GM08714 (cell line): ENCODE data around the gene RTP5.
A peak's percentile ranks its signal among the peaks of the same experiment; 100 is the strongest.

Source experiments
- H3K4me3 ChIP-seq: fragments of 200-500 bp; sonication (Bioruptor generic); 2 replicates; pipeline ENCODE4 v1.5.1; 2014; ENCODE audit warnings: mild to moderate bottlenecking, low read length, inconsistent platforms
- ZNF274 ChIP-seq: IDR thresholded peaks from 2 replicates; pipeline ENCODE4 v1.6.1; 2012; ENCODE audit warnings: mild to moderate bottlenecking, low read depth, low read length

Gene RTP5

DNA sequence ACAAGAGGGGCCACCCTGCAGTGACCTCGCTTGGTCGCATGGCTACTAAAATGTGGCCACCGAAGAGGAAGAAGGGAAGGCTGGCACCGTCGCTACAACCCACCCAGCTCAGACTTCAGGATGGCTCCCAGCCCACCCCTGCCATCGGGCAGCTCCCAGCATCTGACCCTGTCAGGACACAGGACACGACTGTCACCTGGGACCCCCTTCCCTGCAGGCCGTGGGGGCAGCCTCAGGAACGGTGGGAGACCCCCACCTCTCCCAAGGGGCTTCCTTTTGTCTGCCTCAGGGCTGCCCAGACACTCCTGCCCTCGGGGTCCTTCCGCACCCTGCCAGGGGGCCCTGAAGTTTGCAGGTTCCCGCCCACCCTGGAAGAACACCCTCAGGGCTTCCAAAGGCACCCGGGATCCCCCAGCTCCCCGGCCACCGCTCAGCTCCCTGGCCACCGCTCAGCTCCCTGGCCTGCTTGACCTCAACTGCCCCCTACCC is 7.7 kb downstream of the RTP5 start:
- no peak overlapping the region for H3K4me3 ChIP-seq
- no peak for TF ChIP-seq ZNF274

DNA sequence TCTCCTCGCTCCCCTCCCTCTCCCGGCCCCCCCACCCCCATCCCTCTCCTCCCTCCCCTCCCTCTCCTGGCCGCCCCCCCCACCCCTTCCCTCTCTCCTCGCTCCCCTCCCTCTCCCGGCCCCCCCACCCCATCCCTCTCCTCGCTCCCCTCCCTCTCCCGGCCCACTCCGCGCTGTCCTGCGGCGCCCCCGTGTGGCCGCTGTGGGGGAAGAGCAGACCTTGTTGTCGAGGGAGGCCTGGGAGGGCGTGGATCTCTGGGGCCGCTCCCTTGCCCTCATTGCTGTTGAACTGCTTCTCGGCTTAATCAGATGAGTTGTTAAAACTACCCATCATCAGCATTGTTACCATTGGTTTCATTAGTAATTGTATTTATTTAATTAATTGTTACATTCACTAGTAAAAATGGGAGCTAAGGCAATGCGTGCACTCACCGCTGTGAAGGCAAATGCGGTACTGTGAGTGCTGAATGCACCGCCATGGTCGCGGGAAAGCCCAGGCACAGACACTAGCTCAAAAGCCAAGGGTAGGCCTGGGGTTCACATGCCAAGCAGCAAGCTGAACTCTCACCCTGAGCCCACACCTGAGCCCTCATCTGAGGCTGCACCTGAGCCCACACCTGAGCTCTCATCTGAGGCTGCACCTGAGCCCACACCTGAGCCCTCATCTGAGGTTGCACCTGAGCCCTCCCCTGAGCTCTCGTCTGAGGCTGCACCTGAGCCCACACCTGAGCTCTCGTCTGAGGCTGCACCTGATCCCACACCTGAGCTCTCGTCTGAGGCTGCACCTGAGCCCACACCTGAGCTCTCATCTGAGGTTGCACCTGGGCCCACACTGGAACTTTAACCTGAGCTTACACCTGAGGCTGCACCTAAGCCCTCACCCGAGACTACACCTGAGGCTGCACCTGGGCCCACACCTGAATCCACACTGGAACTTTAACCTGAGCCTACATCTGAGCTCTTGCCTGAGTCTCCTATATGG is 8.8 kb downstream of the RTP5 start:
- TF ChIP-seq ZNF274, result no peak
- H3K4me3 ChIP-seq, result no peak overlapping the region

DNA sequence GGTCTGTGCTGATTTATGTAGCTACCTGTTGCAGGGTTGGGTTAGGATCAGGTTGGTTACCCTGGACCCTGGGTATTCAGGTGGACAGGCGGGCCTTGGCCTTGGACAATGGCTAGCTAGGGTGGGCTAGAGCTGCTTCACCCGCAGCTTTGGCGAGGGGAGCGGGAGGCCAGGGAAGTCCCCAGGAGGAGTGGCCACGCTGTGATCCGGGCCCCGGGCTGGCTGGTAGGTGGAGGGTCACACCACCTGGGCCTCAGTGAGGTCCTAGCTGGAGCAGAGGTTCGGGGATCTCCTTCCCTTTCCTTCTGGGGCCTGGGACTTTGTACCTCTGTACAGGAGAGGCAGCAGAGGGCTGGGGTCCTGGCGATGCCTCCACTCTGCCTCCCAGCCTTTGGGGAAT is 9.8 kb downstream of the RTP5 start:
- H3K4me3 ChIP-seq, result no peak overlapping the region
- TF ChIP-seq ZNF274, result no peak

DNA sequence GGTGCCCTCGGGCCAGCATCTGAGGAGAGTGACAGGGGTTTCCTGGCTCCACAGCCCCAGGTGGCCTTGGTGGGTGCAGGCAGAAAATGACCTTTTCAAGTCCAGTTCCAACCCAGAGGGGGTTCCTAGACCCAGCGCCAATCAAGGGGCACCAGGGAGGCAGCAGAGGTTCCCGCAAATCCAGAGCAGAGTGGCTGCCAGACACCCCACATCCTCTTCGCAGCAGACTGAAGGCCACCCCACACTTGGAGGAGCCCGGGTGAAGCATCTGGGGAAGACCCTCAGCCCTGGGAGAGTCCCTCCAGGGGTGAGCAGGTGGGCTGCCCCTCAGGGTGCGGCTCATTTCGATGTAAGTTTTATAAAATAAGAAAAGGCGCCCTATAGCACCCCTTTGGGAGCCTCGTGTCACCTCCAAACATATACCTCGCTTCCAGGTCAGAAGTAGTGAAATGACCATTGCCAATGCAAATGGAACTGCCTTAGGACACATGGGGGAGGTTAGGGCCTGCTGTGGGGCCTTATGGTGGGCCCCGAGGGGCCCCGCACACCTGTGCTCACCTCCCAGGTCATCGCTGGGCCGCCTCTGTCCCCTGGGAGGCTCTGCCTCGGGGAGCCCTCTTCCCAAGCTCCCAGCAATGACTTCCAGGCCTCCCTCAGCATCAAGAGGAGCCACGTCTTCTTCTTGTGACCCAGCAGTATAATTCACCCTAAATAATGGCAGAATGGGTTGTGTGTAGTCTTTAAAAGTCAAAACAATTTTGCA is 11.0 kb downstream of the RTP5 start:
- no peak for TF ChIP-seq ZNF274
- H3K4me3 ChIP-seq, result peak overlapping the region; percentile 62; the same call in 1 of the 2 replicates

DNA sequence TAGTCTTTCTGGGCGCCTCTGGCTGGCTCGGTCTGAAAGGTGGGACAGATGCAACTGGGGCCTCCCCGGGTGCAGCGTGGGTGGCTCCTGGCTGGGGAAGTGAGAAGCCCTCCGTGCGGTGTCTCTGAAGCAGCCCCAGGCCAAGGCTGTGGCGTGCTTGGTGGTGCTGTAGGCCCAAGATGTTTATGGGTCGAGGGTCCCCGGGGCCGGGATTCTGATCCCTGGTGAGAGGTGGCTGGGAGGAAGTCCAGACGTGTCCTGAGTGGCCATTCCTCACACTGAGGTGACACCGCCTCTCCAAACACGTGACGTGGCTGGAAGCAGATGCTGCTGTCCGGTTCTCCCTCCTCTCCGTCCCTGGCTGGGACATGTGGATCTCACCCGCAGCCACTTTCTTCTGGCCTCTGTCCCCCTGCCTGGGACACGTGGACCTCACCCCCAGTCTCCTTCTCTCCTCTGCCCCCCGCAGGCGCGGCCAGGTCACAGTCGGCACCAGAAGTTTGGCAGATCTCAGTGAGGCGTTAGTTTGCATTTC is 12.6 kb downstream of the RTP5 start:
- peak overlapping the region; percentile 49; the same call in 1 of the 2 replicates for H3K4me3 ChIP-seq
- TF ChIP-seq ZNF274, result no peak

DNA sequence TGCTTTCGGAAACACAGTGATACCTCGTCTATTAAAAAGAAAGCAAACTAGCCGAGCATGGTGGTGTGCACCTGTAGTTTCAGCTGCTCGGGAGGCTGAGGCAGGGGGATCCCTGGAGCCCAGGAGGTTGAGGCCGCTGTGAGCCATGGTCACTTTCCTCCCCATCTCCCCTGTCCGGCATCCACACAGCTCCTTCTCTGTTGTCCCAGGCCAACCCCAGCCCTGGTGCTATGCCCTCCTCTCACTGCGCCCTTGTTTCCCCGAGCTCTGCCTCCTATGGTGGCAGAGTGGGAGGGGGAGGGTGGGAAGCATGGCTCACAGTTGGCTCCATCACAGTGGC is 15.4 kb downstream of the RTP5 start:
- no peak overlapping the region for H3K4me3 ChIP-seq
- TF ChIP-seq ZNF274, result no peak

DNA sequence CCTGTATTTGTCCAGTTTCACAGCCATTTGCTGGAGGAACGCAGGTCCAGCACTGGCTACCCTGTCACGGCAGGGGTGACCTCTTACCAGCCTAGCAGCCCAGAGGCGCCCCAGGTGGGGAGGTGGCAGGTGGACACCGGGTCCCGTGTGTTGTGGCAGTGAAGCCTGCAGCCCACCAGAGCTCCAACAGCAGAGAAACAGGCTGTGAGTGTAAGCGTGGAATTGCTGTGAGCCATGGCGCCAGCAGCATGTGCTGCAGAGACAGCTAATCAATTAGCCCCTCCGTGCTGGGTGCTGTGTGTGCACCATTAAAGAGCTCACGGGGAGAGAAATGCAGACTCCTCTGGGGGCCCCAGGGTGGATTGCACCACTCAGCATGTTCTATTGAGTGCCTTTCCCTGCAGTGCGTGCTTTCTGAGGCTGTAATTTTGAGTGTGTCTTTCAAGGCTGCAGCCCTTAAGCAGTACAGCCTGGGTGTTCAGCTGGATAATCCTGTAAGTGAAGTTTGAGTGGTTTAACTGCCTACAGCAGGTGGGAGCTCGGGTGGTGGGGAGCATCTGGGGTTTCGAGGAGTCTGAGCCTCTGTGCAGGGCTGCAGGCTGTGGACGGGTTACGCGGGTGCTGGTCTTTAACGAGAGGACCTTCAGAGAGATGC is 15.9 kb downstream of the RTP5 start:
- TF ChIP-seq ZNF274, result no peak

DNA sequence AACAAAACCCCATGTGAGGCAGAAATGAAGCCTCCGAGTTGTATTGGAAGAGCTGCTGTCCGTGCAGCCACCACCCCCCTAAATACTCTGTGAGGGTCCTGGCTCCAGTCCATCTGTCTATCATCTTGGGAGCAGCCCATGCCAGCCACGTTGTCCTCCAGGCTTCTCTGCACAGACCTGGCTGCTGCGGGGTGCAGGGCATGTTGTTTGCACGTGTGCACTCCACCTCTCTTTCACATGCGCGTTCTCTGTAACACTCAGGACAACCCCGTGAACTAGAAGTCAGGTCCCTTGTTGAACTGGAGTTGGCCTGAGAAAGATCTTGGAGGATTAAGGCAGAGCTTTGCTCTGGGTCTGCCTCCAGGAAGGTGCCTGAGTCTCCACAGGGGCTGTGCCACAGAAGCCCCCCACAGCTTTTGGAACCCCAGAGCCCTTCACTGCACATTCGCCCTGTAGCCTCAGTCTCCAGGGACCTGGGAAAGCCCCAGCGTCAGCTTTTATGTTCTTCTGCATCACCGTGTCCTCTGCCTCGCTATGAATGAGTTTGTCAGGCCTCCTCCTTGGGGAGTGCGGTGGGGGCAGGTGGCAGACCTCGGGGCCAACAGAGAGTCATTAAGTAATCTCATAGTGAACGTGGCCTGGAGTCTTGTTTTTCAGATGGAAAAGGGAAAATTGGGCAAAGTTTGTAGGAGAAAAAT is 16.6 kb downstream of the RTP5 start:
- H3K4me3 ChIP-seq, result no peak overlapping the region
- TF ChIP-seq ZNF274, result no peak

More for the DNA sequence above, 15.9 kb downstream of the RTP5 start:
- H3K4me3 ChIP-seq, result no peak overlapping the region

DNA sequence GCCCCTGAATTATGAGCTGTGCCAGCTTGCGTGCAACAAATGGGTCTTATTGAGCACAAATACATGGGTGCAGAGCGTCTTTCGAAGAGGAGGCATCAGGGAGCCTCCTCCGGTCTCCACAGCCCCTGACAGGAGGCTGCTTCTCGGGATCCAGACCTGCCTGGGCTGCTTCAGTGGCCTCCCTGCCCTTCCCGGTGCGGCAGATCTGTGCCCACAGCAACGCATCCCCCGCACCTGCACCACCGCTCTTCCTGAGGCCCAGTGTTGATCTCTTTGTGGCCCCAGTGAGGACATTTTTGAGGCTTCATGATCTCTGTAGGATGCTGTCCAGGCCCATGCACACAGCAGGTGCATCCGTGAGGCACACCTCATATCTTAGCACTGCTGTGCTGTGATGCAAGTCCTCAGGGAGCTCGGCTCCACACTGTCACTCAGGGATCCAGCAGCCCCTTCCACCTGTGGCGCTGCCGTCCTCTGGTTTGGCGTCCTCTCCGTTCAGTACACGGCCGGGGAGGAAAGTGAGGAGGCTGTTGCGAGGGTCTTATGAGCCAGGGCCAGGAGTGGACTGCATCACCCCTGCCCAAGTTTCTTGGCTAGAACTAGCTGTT is 17.4 kb downstream of the RTP5 start:
- no peak for TF ChIP-seq ZNF274
- no peak overlapping the region for H3K4me3 ChIP-seq

DNA sequence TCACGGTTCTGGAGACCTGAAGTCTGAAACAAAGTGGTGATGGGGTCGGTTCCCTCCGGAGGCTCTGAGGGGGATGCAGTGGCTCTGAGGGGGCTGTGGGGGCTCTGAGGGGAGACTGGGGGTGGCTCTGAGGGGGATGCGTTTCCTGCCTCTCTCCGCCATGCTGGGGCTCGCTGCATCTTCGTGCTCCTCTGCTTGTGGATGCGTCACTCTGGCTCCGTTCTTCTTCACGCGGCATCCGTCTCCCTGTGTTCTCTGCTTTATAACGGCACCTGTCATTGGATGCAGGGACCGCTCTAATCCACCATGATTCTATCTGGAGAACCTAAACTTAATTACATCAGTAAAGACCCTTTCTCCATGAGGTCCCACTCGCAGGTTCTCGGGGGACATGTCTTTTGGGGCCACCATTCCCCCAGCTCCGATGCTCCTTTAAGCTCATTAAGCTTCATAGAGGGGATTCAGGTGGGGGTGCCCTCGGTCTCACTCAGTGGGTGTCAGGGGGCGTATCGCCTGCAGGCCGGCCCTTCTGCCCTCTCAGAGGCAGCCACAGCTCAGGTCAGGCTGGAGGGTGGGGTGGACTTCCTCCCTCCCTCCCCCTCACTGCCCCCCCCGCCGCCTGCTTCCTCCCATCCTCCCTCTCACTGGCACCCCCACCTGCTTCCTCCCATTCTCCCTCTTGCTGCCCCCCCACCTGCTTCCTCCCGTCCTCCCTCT is 18.4 kb downstream of the RTP5 start:
- H3K4me3 ChIP-seq, result no peak overlapping the region
- TF ChIP-seq ZNF274, result no peak

DNA sequence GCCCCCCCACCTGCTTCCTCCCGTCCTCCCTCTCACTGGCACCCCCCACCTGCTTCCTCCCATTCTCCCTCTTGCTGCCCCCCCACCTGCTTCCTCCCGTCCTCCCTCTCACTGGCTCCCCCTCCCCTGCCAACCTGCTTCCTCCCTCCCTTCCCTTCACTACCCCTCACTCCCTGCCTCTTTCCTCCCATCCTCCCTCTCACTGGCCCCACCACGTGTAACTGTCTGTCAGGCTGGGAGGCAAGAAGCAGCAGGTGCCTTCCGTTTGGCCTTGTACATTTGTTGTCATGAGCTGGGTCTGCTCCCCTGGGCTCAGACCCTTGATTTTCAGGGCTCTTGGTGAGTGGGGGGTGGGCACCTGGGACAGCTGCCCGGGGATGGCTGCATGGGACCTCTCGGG is 19.1 kb downstream of the RTP5 start:
- no peak overlapping the region for H3K4me3 ChIP-seq
- TF ChIP-seq ZNF274, result no peak

DNA sequence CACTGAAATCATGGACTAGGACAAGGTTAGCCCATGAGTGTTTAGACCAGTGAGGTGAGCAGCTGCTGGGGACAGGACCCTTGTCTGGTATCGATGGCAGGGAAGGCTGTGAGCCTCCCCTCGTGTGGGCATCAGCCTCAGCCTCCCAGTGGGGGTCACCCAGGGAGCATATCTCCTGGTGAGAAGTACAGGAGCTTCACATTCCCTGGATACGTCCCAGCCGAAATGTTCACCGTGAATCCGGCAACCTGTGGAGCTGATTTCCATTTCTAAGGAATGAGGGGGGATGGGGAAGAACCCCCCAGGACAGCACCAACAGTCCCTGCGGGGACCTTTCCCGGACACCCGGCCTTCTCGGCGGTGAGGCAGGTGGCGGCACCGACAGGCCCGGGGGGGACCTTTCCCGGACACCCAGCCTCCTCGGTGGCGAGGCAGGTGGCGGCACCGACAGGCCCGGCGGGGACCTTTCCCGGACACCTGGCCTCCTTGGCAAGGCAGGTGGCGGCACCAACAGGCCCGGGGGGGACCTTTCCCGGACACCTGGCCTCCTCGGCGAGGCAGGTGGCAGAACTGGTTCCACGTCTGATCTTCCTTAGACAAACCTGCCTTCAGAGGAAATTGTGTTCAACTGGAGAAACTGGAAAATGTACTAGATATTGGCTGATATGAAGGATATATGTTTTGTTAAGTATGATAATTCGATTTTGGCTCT is 21.2 kb downstream of the RTP5 start:
- H3K4me3 ChIP-seq, result no peak overlapping the region
- TF ChIP-seq ZNF274, result no peak
